ENCODE data around the gene HSPA2.

GRCh38 chr14:64550621-64551333, 10.2 kb downstream of the HSPA2 start:
- no peak for TF ChIP-seq CTCF (IDR thresholded peaks at IDR 0.05; ENCODE audit: low read depth, low read length)
- TF ChIP-seq POLR2A (IDR thresholded peaks at IDR 0.05; ENCODE audit: extremely low read depth, insufficient read length), result no peak
- TF ChIP-seq MAX (IDR thresholded peaks at IDR 0.05; ENCODE audit: low read depth, low read length), result no peak
